Kidney (tissue), 14 donors: ENCODE results near the gene CYRIA. TPM values are rescaled to one million over a fixed set of nuclear protein-coding genes. Genes with fewer than 3 reads are reported as not detected.

Source experiments
- DNase-seq, 5 donors: peaks; one replicate each; pipeline ENCODE4 v3.0.0-alpha.2; 2013 to 2020
- FAIRE-seq: peaks from 2 replicates; lab custom pipeline; 2012; peaks lifted over from hg19 to GRCh38; lab: Jason Lieb, UNC
- H3K27ac ChIP-seq, 2 donors: one replicate each; pipeline ENCODE4 v1.7.0; 2013; ENCODE audit warnings: low read depth in 2 of 2, low read length in 2 of 2, inconsistent platforms in 1 of 2
- H3K27me3 ChIP-seq: one replicate; pipeline ENCODE4 v1.7.1; 2013; ENCODE audit warnings: low read length, inconsistent platforms; ENCODE audit not compliant: control insufficient read depth, insufficient read depth
- H3K36me3 ChIP-seq, 3 donors: one replicate each; pipeline versions ENCODE4 v1.7.0 to v1.7.1; 2013; ENCODE audit warnings: low read length in 3 of 3, control low read depth in 1 of 3, inconsistent platforms in 1 of 3; ENCODE audit not compliant: insufficient read depth in 3 of 3, control insufficient read depth in 2 of 3
- H3K4me1 ChIP-seq, 3 donors: one replicate each; pipeline versions ENCODE4 v1.7.0 to v1.7.1; 2013; ENCODE audit warnings: low read length in 3 of 3, inconsistent platforms in 1 of 3, low read depth in 1 of 3; ENCODE audit not compliant: control insufficient read depth in 2 of 3, insufficient read depth in 2 of 3
- H3K4me3 ChIP-seq, 3 donors: one replicate each; pipeline versions ENCODE4 v1.7.0 to v1.8.1; 2013; ENCODE audit warnings: low read length in 3 of 3, control low read depth in 1 of 3, inconsistent platforms in 1 of 3
- H3K9ac ChIP-seq, 3 donors: one replicate each; pipeline versions ENCODE4 v1.7.0 to v1.7.1; 2013; ENCODE audit warnings: low read length in 3 of 3, control low read depth in 1 of 3, inconsistent platforms in 1 of 3
- H3K9me3 ChIP-seq, 3 donors: one replicate each; pipeline versions ENCODE4 v1.7.0 to v1.7.1; 2013; ENCODE audit warnings: low read length in 3 of 3, control low read depth in 1 of 3, inconsistent platforms in 1 of 3; ENCODE audit not compliant: control insufficient read depth in 2 of 3, insufficient read depth in 1 of 3
- intact Hi-C: fragments of 100-400 bp; cut with DNase I; formaldehyde crosslinking; loops from one replicate; pipeline ENCODE4 v1.11.1; 2022
- polyA plus RNA-seq: library from polyadenylated mRNA; stranded (reverse); fragments of 350-450 nt; fragmentation: Illumina TruSeq; extraction: RNeasy Lipid Tissue Mini Kit (QIAGEN cat#74804); gene quantifications from one replicate; pipeline ENCODE4 v1.2.3, GENCODE V29; 2014; ENCODE audit warnings: low read depth, low replicate concordance; ENCODE audit not compliant: insufficient read depth
- total RNA-seq: library from RNA; stranded (reverse); fragmentation: NEBNext Ultra II Directional; extraction: Animal tissue kit (Norgen Biotek cat#: 25700); gene quantifications from one replicate; pipeline ENCODE4 v1.2.1, GENCODE V29; 2021
- TF ChIP-seq, protein P1 (sequence below): IDR thresholded peaks from 3 replicates; pipeline ENCODE4 v1.5.1; 2012; ENCODE audit warnings: mild to moderate bottlenecking, moderate library complexity, borderline replicate concordance; ENCODE audit not compliant: insufficient read depth; ENCODE audit errors: extremely low read depth
- donor health status: control.
- donor health status: control.
- donor health status: control.
- donor health status: control.
- donor health status: control.
- donor health status: DM: yes; HTN: yes; CAD: no.
- donor health status: Normal renal cell carcinoma (clear cell type).

Gene CYRIA
- total and polyA plus RNA-seq, 2 donors from 2014 or later = 1.0 to 11.8 TPM

DNA sequence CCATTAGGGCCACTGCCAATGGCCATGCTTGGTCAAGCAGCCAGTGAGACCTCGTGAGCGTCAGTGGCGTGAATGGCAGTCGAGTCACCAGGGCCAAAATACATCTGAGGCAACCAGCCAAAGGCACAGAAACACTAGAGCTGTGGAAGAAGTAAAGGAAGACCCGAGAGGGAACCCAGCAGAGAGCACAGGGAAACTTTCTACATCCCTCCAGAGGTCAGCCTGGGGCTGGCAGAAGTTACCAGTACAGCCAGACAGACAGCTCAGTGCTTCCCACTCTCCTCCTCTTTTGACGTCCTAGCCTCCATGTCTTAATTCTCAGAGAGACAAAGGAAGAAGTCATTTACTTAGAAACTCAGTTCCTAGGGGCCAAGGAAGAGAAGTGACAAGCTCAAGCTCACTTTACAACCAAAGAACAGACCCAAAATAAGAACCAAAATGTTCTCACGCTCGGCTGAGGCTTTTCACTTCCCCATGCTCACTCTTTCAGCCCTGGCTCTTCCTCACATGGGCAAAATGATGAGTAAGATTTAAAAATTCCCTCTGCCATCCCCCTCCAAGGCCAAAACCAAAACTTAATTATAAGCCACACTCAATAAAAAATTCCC is 8.7 kb downstream of the CYRIA start:
- Histone ChIP-seq H3K9me3 (no peaks in the 10 kb centered on the region), H3K4me3 (no peak overlapping the region), H3K27me3 (no peaks in the 10 kb centered on the region), H3K27ac (no peak overlapping the region), H3K4me1 (peaks cover 0 to 5% (median 0%) of the 10 kb centered on the region in 3 donors), H3K9ac (no peak overlapping the region), H3K36me3 (no peaks in the 10 kb centered on the region)
- FAIRE-seq = no peak
- intact Hi-C loops = no loop called here
- no peak for DNase-seq
- TF ChIP-seq, protein P1, sequence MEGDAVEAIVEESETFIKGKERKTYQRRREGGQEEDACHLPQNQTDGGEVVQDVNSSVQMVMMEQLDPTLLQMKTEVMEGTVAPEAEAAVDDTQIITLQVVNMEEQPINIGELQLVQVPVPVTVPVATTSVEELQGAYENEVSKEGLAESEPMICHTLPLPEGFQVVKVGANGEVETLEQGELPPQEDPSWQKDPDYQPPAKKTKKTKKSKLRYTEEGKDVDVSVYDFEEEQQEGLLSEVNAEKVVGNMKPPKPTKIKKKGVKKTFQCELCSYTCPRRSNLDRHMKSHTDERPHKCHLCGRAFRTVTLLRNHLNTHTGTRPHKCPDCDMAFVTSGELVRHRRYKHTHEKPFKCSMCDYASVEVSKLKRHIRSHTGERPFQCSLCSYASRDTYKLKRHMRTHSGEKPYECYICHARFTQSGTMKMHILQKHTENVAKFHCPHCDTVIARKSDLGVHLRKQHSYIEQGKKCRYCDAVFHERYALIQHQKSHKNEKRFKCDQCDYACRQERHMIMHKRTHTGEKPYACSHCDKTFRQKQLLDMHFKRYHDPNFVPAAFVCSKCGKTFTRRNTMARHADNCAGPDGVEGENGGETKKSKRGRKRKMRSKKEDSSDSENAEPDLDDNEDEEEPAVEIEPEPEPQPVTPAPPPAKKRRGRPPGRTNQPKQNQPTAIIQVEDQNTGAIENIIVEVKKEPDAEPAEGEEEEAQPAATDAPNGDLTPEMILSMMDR = no peak

DNA sequence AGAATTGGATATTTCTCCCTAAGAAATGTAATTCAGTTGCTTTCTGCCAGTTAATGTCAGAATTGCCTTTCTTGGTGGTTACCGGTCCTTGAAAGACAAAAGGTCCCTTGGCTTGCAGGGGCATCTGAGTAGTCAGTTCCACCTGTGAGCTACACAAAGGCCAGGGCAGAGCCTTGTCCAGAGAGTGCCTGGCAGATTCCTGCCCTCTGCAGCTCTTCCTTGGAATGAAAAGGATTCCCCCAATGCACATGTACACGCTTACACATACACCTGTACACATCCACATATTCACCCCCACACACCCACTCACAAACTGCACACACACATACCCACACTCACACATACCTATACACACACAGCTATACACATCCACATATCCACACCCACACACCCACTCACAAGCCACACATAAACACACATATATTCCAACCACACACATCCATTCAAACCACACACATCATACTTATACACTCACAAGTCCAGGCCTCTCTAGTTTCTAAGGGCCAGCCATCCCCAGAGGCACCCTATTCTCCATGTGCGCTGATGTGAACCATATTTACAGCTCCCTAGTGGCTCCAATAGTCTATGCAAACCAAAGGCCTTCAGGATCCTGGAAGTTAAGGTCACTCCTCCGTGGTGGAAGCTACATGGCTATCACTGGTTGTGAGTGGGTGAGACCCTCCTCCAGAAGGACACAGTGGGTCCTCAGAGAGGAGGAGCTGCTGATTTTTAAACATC is 9.6 kb downstream of the CYRIA start:
- no peaks in the 10 kb centered on the region for H3K27me3 ChIP-seq
- DNase-seq (no peak), FAIRE-seq (no peak)
- no peaks in the 10 kb centered on the region for H3K9me3 ChIP-seq
- no peaks in the 10 kb centered on the region for H3K36me3 ChIP-seq
- H3K4me1 ChIP-seq = peaks cover 0 to 5% (median 0%) of the 10 kb centered on the region in 3 donors
- H3K27ac ChIP-seq = no peak overlapping the region
- intact Hi-C loops = no loop called here
- TF ChIP-seq, protein P1 = no peak
- H3K9ac ChIP-seq = no peak overlapping the region
- no peak overlapping the region for H3K4me3 ChIP-seq

DNA sequence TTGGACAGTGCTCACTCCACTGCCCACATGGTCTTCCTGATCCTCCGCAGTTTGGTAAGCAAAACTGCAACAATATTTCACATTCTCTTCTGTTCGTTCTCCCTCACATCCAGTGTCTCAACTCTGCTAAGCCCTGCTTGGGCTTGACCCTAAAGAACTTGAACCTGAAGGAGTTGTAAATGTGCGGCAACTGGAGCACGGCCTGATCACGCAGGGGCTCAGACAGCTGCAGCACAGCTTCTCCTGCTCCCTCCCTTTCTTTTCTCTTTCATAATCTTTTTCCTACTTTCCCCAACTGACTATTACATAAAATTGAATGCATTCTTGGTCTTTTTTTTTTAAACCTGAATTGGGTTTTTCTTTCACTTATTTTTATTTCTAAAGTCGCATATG is 10.2 kb downstream of the CYRIA start:
- H3K9ac ChIP-seq = no peak overlapping the region
- TF ChIP-seq, protein P1 = no peak
- no peak overlapping the region for H3K4me3 ChIP-seq
- intact Hi-C loops = no loop called here
- DNase-seq = no peak
- no peaks in the 10 kb centered on the region for H3K36me3 ChIP-seq
- peaks cover 0 to 5% (median 0%) of the 10 kb centered on the region in 3 donors for H3K4me1 ChIP-seq
- no peak for FAIRE-seq
- H3K9me3 ChIP-seq = no peaks in the 10 kb centered on the region
- no peak overlapping the region for H3K27ac ChIP-seq
- no peaks in the 10 kb centered on the region for H3K27me3 ChIP-seq
